ENCODE results near the gene SOX4.
A peak's percentile ranks its signal among the peaks of the same experiment; 100 is the strongest.

Gene SOX4

GRCh38 chr6:21587179-21587960 is 6.2 kb upstream of the SOX4 start:
- Histone ChIP-seq H3K4me1 (ENCODE audit: insufficient read depth, low read length, severe bottlenecking) (peaks cover 12% of the 10 kb centered on the region), H3K9me3 (ENCODE audit: low read length) (no peaks in the 10 kb centered on the region), H2AFZ (ENCODE audit: low read length) (no peak overlapping the region), H3K27me3 (ENCODE audit: insufficient read depth, low read length) (no peaks in the 10 kb centered on the region), H3K9me2 (ENCODE audit: low read depth, low read length) (no peaks in the 10 kb centered on the region), H3K27ac (ENCODE audit: low read depth, low read length, poor library complexity, severe bottlenecking) (peak overlapping the region; percentile 52), H3K4me3 (ENCODE audit: low read depth, low read length, poor library complexity, severe bottlenecking) (peak overlapping the region; percentile 77), H3K4me2 (ENCODE audit: low read length) (peak overlapping the region; percentile 95), H3F3A (ENCODE audit: insufficient read depth, low read length) (no peaks in the 10 kb centered on the region), H3K36me3 (ENCODE audit: insufficient read depth, low read length) (no peaks in the 10 kb centered on the region), H4K20me1 (ENCODE audit: insufficient read depth, low read length) (no peaks in the 10 kb centered on the region), H3K9ac (ENCODE audit: low read length) (peak overlapping the region; percentile 71), H3K79me2 (ENCODE audit: insufficient read depth, low read length) (no peaks in the 10 kb centered on the region)
- TF ChIP-seq EZH2 (IDR thresholded peaks at IDR 0.05; ENCODE audit: borderline replicate concordance, low read length) (no peak), CTCF (IDR thresholded peaks at IDR 0.05; ENCODE audit: low read length) (peak; percentile 10; the same call in 1 of the 2 replicates)

DNA sequence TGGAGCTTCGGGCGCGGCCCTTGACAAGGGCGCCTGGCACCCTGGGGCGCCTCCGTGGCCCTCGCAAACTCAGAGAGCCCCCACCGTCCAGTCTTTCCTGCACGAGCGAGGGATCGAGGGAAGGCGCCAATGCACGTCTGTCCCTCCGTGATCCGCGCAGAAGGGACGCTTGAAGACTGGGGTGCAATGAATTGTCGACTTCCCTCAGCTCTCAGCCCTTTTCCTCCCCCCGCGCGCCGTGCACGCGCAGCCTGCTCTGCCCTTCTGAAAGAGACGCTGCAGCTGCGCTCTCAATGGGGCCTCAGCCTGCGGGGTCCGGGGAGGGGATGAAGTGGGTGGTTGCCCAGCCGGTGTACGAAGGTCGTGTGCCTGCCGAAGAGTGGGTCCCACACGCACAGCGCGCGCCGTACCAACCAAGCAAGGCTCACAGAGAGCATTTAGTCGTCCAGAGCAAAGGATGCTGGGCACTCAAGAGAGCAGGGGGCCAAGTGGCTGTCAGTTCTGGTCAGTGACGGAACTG is 5.5 kb upstream of the SOX4 start:
- Histone ChIP-seq H3K27ac (ENCODE audit: low read depth, low read length, poor library complexity, severe bottlenecking) (peak overlapping the region; percentile 52), H3F3A (ENCODE audit: insufficient read depth, low read length) (no peaks in the 10 kb centered on the region), H3K9me3 (ENCODE audit: low read length) (no peaks in the 10 kb centered on the region)

More for the DNA sequence above, 5.5 kb upstream of the SOX4 start:
- H3K9me2 ChIP-seq (ENCODE audit: low read depth, low read length): no peaks in the 10 kb centered on the region
- H3K27me3 ChIP-seq (ENCODE audit: insufficient read depth, low read length): no peaks in the 10 kb centered on the region
- no peaks in the 10 kb centered on the region for H3K79me2 ChIP-seq (ENCODE audit: insufficient read depth, low read length)
- peak overlapping the region; percentile 95 for H3K4me2 ChIP-seq (ENCODE audit: low read length)
- H4K20me1 ChIP-seq (ENCODE audit: insufficient read depth, low read length): no peaks in the 10 kb centered on the region
- TF ChIP-seq CTCF (IDR thresholded peaks at IDR 0.05; ENCODE audit: low read length) (no peak), EZH2 (IDR thresholded peaks at IDR 0.05; ENCODE audit: borderline replicate concordance, low read length) (no peak)
- peak overlapping the region; percentile 77 for H3K4me3 ChIP-seq (ENCODE audit: low read depth, low read length, poor library complexity, severe bottlenecking)
- peak overlapping the region; percentile 71 for H3K9ac ChIP-seq (ENCODE audit: low read length)
- H2AFZ ChIP-seq (ENCODE audit: low read length): peak overlapping the region; percentile 86; the same call in 1 of the 2 replicates
- H3K36me3 ChIP-seq (ENCODE audit: insufficient read depth, low read length): no peaks in the 10 kb centered on the region
- H3K4me1 ChIP-seq (ENCODE audit: insufficient read depth, low read length, severe bottlenecking): peaks cover 14% of the 10 kb centered on the region
